ENCODE measurements around the gene AUTS2.

DNA sequence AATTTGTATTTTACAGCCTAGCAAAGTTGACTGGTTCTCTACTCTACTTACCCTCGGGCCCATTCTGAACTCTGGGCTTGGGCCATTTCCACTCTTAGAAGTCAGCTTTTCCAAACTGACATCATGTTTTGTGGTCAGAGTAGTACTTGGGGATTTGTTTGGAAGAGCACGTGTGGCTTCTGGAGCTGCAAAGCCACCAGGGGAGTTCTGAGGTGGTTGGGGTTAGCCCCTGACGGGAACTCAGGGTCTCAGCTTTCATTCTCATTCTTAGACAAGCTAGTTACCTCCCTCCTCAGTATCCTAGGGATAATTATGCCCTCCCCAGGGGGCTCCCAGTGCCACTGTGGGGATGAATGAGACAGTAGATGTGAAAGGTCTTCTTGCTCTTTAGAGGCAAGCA, 886.0 kb downstream of the AUTS2 start:
- TF ChIP-seq, protein P1, sequence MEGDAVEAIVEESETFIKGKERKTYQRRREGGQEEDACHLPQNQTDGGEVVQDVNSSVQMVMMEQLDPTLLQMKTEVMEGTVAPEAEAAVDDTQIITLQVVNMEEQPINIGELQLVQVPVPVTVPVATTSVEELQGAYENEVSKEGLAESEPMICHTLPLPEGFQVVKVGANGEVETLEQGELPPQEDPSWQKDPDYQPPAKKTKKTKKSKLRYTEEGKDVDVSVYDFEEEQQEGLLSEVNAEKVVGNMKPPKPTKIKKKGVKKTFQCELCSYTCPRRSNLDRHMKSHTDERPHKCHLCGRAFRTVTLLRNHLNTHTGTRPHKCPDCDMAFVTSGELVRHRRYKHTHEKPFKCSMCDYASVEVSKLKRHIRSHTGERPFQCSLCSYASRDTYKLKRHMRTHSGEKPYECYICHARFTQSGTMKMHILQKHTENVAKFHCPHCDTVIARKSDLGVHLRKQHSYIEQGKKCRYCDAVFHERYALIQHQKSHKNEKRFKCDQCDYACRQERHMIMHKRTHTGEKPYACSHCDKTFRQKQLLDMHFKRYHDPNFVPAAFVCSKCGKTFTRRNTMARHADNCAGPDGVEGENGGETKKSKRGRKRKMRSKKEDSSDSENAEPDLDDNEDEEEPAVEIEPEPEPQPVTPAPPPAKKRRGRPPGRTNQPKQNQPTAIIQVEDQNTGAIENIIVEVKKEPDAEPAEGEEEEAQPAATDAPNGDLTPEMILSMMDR (IDR thresholded peaks at IDR 0.05): no peak
- TF ChIP-seq POLR2A (IDR thresholded peaks at IDR 0.05): no peak

Data from thyroid gland (tissue), 4 donors.